Cardiac fibroblast (primary cell): Measurements from ENCODE around the gene TRIP13.

Source experiments
- DNase-seq, 2 donors: peaks; one replicate each; pipeline versions ENCODE4 v3.0.0 to v3.0.0-alpha.2; 2010; ENCODE audit warnings: low read depth in 2 of 2
- H3K4me3 ChIP-seq, 2 donors: replicated peaks in 1 of 2; 1 replicate in 1 of 2; 2 replicates in 1 of 2; pipeline ENCODE4 v1.5.1; 2011; ENCODE audit warnings: low read depth in 2 of 2, low read length in 2 of 2, mild to moderate bottlenecking in 2 of 2, moderate library complexity in 1 of 2
- CTCF ChIP-seq: IDR thresholded peaks from one replicate; pipeline ENCODE4 v1.5.1; 2011; ENCODE audit warnings: low read depth, mild to moderate bottlenecking, low read length, inconsistent platforms

The TRIP13 gene

GRCh38 chr5:960551-960950 is 67.9 kb downstream of the TRIP13 start:
- H3K4me3 ChIP-seq = no peak overlapping the region
- no peak for TF ChIP-seq CTCF
- DNase-seq = no peak

GRCh38 chr5:961002-961710 is 68.5 kb downstream of the TRIP13 start:
- DNase-seq = no peak
- no peak overlapping the region for H3K4me3 ChIP-seq
- TF ChIP-seq CTCF = no peak

- no peak overlapping the region for H3K4me3 ChIP-seq
- DNase-seq = no peak
- TF ChIP-seq CTCF = no peak
Observed at GRCh38 chr5:961711-962240, 69.1 kb downstream of the TRIP13 start.

GRCh38 chr5:962386-962785 is 69.7 kb downstream of the TRIP13 start:
- DNase-seq = no peak
- no peak for TF ChIP-seq CTCF
- H3K4me3 ChIP-seq = no peak overlapping the region

- no peak for DNase-seq
- no peak for TF ChIP-seq CTCF
- H3K4me3 ChIP-seq = no peak overlapping the region
Observed at GRCh38 chr5:962801-963200, 70.1 kb downstream of the TRIP13 start.

- no peak overlapping the region for H3K4me3 ChIP-seq
- no peak for DNase-seq
- no peak for TF ChIP-seq CTCF
Observed at GRCh38 chr5:963310-963672, 70.6 kb downstream of the TRIP13 start.
